Astrocyte of the cerebellum (primary cell): ENCODE measurements around the gene AGAP1.

Experiments used
- DNase-seq: peaks from one replicate; pipeline ENCODE4 v3.0.0-alpha.2; 2011; ENCODE audit warnings: low read depth
- H3K4me3 ChIP-seq: 2 replicates; pipeline ENCODE4 v1.5.1; 2011; ENCODE audit warnings: mild to moderate bottlenecking, low read depth, low read length, moderate library complexity
- in situ Hi-C: cut with HindIII; loops from 2 replicates; pipeline ENCODE4 v1.10.0; 2017; ENCODE audit warnings: low sequenced_read_pairs
- TF ChIP-seq, protein P1 (sequence below): IDR thresholded peaks from 2 replicates; pipeline ENCODE4 v1.5.1; 2012; ENCODE audit warnings: low read length, low read depth, moderate library complexity, mild to moderate bottlenecking; ENCODE audit errors: missing control alignments

The AGAP1 gene

DNA sequence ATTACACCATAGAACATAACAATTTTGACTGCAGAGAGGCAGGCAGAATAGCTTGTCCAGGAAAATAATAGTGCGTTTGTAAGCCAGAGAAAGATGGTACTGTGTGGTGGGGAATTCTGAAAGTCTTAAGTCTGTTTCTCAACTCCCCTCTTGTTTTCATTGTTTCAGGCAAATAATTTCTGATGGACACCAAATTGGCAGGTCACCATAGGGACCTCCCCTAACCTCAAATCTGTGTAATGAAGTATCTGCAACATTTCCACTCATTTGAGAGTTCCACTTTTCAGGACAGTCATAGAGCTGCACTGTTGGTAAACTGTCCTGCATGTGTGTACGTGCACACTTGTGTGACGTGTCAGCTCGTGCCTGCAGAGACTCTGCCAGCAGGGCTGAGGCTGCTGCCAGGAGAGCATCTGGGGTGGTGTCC lies 195.6 kb downstream of the AGAP1 start:
- TF ChIP-seq, protein P1, sequence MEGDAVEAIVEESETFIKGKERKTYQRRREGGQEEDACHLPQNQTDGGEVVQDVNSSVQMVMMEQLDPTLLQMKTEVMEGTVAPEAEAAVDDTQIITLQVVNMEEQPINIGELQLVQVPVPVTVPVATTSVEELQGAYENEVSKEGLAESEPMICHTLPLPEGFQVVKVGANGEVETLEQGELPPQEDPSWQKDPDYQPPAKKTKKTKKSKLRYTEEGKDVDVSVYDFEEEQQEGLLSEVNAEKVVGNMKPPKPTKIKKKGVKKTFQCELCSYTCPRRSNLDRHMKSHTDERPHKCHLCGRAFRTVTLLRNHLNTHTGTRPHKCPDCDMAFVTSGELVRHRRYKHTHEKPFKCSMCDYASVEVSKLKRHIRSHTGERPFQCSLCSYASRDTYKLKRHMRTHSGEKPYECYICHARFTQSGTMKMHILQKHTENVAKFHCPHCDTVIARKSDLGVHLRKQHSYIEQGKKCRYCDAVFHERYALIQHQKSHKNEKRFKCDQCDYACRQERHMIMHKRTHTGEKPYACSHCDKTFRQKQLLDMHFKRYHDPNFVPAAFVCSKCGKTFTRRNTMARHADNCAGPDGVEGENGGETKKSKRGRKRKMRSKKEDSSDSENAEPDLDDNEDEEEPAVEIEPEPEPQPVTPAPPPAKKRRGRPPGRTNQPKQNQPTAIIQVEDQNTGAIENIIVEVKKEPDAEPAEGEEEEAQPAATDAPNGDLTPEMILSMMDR = no peak
- no peak for DNase-seq
- in situ Hi-C loops = no loop called here
- H3K4me3 ChIP-seq = no peak overlapping the region

DNA sequence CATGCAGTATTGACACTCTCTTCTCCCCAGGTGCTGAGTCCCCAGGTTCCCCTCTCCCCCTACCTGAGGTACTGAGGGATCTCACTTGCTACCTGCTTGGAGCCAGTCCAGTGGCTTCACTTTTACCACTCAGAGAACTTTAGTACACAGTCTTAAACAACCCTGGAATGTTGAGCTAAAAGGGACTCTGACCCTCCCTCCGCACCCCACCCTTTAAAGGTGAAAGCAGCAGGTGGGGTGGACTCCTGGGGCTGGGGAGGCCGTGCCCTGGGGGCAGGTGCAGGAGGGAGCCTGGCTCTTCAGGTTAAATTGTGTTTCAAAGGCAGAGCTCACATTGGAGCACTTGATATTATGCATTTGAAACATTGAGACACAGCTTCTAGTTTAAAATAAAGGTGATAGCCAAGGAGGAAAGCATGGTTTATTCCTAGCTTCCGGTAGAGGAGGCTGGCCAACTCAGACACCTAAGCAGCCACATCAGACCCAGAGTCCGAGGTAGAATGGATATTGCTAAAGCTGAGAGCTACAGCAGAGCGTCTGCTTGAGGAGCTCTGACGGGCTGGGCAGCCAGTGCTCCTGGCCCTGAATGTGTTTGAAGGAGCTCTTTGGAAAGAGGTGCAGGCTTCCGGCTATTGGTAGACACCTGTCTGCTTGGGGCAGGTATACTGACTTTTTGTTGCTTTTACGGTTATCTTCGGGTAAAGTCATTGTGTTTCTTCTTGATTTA lies 196.4 kb downstream of the AGAP1 start:
- H3K4me3 ChIP-seq = no peak overlapping the region
- in situ Hi-C loops = no loop called here
- TF ChIP-seq, protein P1 = no peak
- no peak for DNase-seq

DNA sequence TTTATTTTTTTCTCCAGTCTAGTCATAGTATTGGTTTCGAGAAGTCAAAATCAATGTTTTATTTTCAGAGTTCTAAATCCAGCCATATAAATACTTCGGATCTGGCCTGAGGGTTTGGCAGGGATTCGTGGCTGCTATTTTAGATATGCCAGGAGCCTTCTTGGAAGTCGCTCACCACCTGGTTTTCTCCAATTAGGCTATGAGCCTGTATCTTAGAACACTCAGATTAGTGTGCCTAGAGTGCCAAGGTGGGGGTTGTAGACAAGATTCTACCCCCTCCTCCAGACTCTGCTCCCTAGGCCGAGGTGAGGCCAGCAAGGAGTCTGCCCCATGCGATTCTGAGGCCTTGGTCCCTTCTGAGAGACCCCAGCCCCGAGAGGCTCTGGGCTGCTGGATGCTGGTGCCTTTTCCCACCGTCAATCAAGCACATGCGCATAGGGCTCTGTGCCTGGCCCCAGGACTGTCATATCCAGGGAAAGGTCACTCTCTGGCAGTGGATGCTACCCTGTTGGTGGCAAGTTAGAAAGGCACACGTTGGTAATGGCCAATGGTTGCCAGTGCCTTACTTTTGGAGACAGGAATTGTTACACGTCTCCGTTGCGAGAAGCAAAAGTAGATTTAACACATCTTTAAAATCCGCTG lies 197.1 kb downstream of the AGAP1 start:
- TF ChIP-seq, protein P1 = no peak
- H3K4me3 ChIP-seq = no peak overlapping the region
- in situ Hi-C loops = no loop called here
- DNase-seq = no peak

DNA sequence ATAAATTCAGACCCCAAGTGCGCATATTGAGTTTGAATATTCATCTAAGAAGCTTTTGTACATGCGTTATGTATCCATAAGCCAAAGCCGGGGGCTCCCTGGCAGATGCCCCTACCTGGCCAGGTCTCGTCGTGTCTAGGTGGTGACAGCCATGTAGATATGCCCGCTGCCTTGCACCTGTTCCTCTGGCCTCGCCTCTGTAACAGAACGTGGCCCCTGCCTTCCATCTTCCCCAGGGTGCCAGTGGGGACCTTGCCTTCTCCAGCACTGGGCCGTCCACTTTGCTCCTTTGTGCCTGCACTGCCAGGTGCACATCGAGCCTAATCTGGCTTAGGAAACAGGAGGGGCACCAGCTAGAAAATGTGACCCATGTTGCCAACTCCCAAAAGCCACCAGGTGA lies 198.2 kb downstream of the AGAP1 start:
- TF ChIP-seq, protein P1 = no peak
- no peak for DNase-seq
- H3K4me3 ChIP-seq = no peak overlapping the region
- in situ Hi-C loops = no loop called here

DNA sequence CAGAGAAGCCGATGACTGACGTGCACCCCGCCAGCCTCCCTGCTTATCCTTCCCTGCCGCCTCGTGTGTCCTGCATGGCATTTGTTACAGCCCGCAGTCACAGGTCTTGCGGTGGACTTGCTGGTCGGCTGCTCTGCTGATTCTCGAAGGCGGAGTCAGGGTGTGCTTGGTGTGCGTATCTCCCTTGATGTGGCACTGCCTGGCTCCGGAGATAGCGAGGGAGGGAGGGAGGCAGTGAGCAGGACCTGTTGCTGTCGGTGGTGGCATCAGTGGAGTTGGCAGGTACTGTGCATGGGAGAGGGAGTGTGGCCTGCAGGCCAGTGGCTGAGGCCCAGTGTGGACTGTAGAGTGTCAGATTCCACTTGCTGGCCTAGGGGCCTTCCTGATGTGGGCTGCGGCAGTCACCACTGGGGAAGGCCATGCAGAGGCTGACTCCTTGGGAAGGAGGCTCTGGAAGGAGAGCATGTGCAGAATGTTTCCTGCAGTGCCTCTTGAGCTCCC lies 198.9 kb downstream of the AGAP1 start:
- H3K4me3 ChIP-seq = no peak overlapping the region
- TF ChIP-seq, protein P1 = no peak
- DNase-seq = no peak
- in situ Hi-C loops = no loop called here

DNA sequence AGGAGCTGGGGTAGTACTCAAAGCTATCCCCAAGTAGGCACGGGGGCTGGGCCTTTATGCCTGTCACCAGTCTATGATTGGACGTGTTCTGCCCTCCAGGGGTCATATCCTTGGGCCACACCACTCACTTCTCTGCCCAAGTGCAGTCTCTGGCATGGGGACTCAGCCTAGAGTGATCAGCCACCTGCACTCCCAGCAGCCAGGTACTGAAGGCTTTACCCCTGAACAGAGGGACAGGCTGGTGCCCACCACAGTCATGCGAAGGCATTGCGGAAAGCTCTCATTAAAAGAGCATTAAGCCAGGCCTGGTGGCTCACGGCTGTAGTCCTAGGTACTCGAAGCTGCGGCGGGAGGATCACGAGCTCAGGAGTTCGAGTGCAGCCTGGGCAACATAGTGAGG lies 199.4 kb downstream of the AGAP1 start:
- no peak overlapping the region for H3K4me3 ChIP-seq
- TF ChIP-seq, protein P1 = no peak
- in situ Hi-C loops = no loop called here
- no peak for DNase-seq
